BJ (cell line): ENCODE results near the gene AGAP9. TPM values are rescaled to one million over a fixed set of nuclear protein-coding genes. Genes with fewer than 3 reads are reported as not detected.

Source experiments
- CTCF ChIA-PET: fragments of 350-600 bp; formaldehyde crosslinking; extraction: SDS; loops from one replicate; lab custom pipeline; 2021; ENCODE audit warnings: antibody characterized with exemption, inconsistent platforms; lab: Yijun Ruan, JAX
- POLR2A ChIA-PET: fragments of 300-600 bp; sonication (Branson Sonifier 250); formaldehyde crosslinking; extraction: SDS; loops from one replicate; lab custom pipeline; 2021; ENCODE audit warnings: antibody characterized with exemption; lab: Charles Lee
- DNase-seq: peaks from one replicate; pipeline ENCODE4 v3.0.0-alpha.2; 2011; ENCODE audit warnings: low read depth
- H3K27me3 ChIP-seq: 2 replicates; pipeline ENCODE4 v1.6.0; 2011; ENCODE audit warnings: low read length; ENCODE audit not compliant: control insufficient read depth, insufficient read depth
- H3K36me3 ChIP-seq: 2 replicates; pipeline ENCODE4 v1.5.1; 2011; ENCODE audit warnings: low read length; ENCODE audit not compliant: control insufficient read depth, insufficient read depth
- H3K4me3 ChIP-seq: 2 replicates; pipeline ENCODE4 v1.5.1; 2011; ENCODE audit warnings: low read depth, mild to moderate bottlenecking, control low read depth, low read length
- CTCF ChIP-seq: IDR thresholded peaks from 2 replicates; pipeline ENCODE4 v1.5.1; 2011; ENCODE audit warnings: low read depth, mild to moderate bottlenecking, control low read depth, inconsistent platforms, low read length, moderate library complexity; ENCODE audit not compliant: insufficient read depth
- polyA plus RNA-seq: library from polyadenylated mRNA; depleted of rRNA; stranded (reverse); fragments of >200 nt; gene quantifications from 2 replicates; pipeline ENCODE4 v1.2.3, GENCODE V29; 2011; rRNA removed
- small RNA-seq: library from RNA; depleted of rRNA; stranded (forward); fragments of <200 nt; gene quantifications from one replicate; pipeline ENCODE3, GENCODE V24; 2012; ENCODE audit warnings: low replicate concordance, low read depth; ENCODE audit not compliant: insufficient read length

The AGAP9 gene
- polyA plus RNA-seq, 1 experiment, result 3.8 TPM

DNA sequence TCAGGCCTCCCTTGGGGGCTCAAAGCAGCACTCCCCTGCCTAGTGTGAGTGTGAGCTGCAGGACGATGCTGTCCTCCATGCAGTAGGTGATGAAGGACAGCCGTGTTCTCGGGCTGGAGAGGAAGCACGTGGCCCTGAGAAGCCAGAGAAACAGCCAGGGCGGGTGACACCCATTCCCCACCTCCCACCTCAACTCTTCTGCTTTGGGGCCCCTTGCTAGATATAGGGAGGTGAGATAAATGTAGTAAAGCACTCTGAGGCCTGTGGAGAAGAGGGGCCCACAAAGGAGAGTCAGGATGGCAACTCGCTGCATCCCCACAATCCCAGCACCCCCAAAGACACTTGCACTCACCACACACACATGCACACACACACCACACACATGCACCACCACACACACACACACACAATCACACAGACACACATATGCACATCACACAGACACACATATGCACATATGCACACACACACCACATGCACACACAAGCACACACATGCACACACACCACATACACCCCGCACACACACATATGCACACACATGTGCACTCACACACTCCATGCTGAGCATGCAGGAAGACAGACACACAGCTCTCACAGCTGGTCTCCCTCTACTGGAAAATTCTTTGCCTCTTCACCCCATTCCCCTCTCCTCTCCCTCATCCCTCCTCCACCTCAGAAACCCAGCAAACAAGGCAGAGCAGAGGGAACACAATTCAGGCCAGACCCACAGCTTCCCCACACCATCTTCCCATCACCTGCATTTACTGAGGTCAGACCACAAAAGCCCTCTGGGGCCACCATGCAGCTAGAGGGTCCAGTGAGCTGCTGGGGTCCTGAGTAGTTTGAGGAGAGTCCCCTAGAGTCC, 70.1 kb downstream of the AGAP9 start:
- no peak for DNase-seq
- no peaks in the 10 kb centered on the region for H3K36me3 ChIP-seq
- ChIA-PET POLR2A (no interaction called here), CTCF (interaction anchor here (2.7 kb wide), 1 partner anchor 15 kb away, joined by 8 read pairs; no protein-coding TSS in a partner anchor)
- peaks cover 6% of the 10 kb centered on the region for H3K27me3 ChIP-seq
- no peak for TF ChIP-seq CTCF
- no peak overlapping the region for H3K4me3 ChIP-seq

DNA sequence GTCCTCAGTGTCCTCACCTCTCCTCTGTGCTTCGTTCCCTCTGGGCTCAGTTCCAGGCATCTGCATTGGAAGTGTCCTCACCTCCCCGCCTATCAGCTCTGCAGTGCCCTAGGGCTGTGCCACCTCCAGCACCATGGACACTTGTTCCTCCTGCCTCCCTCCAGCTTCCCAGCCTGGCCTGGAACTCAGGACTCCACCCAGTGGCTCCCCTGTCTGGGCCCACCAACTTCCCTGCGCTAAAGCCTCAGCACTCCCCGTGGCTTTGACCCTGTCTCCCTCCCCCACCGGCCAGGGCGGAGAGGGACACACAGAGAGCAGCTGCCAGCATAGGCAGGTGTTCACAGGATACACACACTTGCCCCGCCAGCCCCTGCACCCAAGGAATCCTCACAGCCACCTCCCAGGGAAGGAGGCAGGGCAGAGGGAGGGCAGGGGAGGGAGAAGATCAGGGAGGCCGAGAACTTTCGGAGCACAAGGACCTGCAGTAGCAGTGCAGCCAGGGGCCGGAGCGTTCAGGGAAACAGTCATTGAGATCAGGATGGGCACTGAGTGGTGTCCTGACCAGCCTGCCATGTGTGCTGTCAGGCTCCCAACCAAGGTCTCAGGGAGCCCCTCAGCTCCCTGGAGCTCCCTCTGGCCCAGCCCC, 70.8 kb downstream of the AGAP9 start:
- TF ChIP-seq CTCF, result no peak
- Histone ChIP-seq H3K36me3 (no peaks in the 10 kb centered on the region), H3K4me3 (no peak overlapping the region), H3K27me3 (peaks cover 6% of the 10 kb centered on the region)
- ChIA-PET CTCF (interaction anchor here (0.6 to 2.7 kb wide), 3 partner anchors 10 to 28 kb away, joined by 3 to 8 read pairs (median 7); no protein-coding TSS in a partner anchor), POLR2A (no interaction called here)
- DNase-seq, result no peak

DNA sequence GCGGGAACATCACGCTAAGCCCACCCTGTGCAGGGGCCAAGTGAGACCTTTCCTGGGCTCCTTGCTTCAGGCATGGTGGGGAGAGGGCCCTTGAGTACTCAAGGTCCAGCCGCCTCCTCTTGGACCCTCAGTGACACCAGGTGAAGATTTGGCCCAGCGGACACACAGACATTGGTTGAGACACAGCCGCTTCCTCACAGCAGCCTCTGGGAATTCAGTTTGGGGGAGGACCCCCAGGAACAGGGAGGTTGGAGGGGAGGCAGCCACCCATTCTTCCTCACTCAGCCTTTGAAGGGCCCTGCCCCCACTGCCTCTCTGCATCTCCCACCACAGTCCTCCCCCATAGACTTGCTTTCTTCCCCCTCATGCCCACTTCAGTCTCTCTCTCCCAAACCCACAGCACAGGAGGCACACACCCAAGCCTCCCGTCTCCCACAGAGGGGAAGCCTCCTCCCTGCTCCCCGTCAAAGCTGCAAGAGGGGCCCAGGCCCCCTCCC, 71.4 kb downstream of the AGAP9 start:
- TF ChIP-seq CTCF, result no peak
- no peak for DNase-seq
- POLR2A ChIA-PET, result no interaction called here
- no peak overlapping the region for H3K4me3 ChIP-seq
- CTCF ChIA-PET, result interaction anchor here (0.6 to 1.9 kb wide), 2 partner anchors 10 to 28 kb away, joined by 3 to 7 read pairs; no protein-coding TSS in a partner anchor
- H3K27me3 ChIP-seq, result peaks cover 6% of the 10 kb centered on the region
- no peaks in the 10 kb centered on the region for H3K36me3 ChIP-seq

Small RNA genes lying within 50 kb of the gene (small RNA-seq; reads per million reads assigned to genes)
- gene AL591684.3 (not detected), gene RNA5SP312 (not detected)

Other genes starting within 250 kb of the AGAP9 start
- gene GDF10, start 223.4 kb downstream of the AGAP9 start, polyA plus RNA-seq, result not detected in 2 replicates
- gene GDF2, start 201.2 kb downstream of the AGAP9 start, polyA plus RNA-seq, result not detected in 2 replicates
- gene RBP3, start 175.3 kb downstream of the AGAP9 start, polyA plus RNA-seq, result not detected in 2 replicates
- gene ZNF488, start 139.3 kb downstream of the AGAP9 start, polyA plus RNA-seq, result 0.15 and 0.17 TPM in 2 replicates
- 0.27 and 0.42 TPM in 2 replicates for gene ANXA8, start 39.5 kb downstream of the AGAP9 start, polyA plus RNA-seq
- gene FAM25G, start 31.9 kb downstream of the AGAP9 start, polyA plus RNA-seq, result not detected in 2 replicates
- 0.85 and 2.0 TPM in 2 replicates for gene SYT15B, start 240.0 kb upstream of the AGAP9 start, polyA plus RNA-seq